HepG2 (cell line): ENCODE data around the gene GUCA2B. TPM values are rescaled to one million over a fixed set of nuclear protein-coding genes. Genes with fewer than 3 reads are reported as not detected.

ENCODE experiments used
- ATAC-seq: fragments of 200-7000 bp; cut with Tn5 transposase; 3 replicates; pipeline ENCODE4 v1.9.1; 2020; ENCODE audit warnings: mild to moderate bottlenecking, moderate library complexity
- BruUV-seq: library from RNA; stranded (reverse); fragments of 400-500 nt; replicated peaks from 2 replicates; lab custom pipeline; 2021; lab: Mats Ljungman, UMichigan
- CTCF ChIA-PET: fragments of 300-600 bp; formaldehyde crosslinking; extraction: SDS; loops from one replicate; lab custom pipeline; 2021; ENCODE audit warnings: low total read pairs, inconsistent platforms, low intra/inter-chr PET ratio; lab: Yijun Ruan, JAX
- POLR2A ChIA-PET: fragments of 350-600 bp; sonication (Branson Sonifier 250); formaldehyde crosslinking; loops from one replicate; lab custom pipeline; 2020; ENCODE audit warnings: antibody characterized with exemption, inconsistent platforms; lab: Yijun Ruan, JAX
- DNase-seq: peaks from one replicate; pipeline ENCODE4 v3.0.0-alpha.2; 2015; ENCODE audit warnings: low spot score
- FAIRE-seq: peaks from 3 replicates; lab custom pipeline; 2011; peaks lifted over from hg19 to GRCh38; lab: Jason Lieb, UNC
- H2AFZ ChIP-seq: one replicate; pipeline ENCODE4 v1.6.1; 2011; ENCODE audit warnings: low read length, inconsistent platforms
- H3K27ac ChIP-seq: fragments of 300-600 bp; 3 replicates; pipeline ENCODE4 v1.8.0; 2011; ENCODE audit warnings: mixed run types, mild to moderate bottlenecking, mixed read lengths, low read length, inconsistent platforms; ENCODE audit not compliant: insufficient read depth; ENCODE audit errors: extremely low read length
- H3K27me3 ChIP-seq, 2 experiments: fragments of 200-600 bp in 1 of 2; 2 replicates in 1 of 2; 3 replicates in 1 of 2; pipeline versions ENCODE4 v1.6.0 to v1.8.0; 2011; ENCODE audit warnings: low read length in 2 of 2, mild to moderate bottlenecking in 2 of 2, moderate library complexity in 2 of 2, inconsistent platforms in 1 of 2; ENCODE audit not compliant: insufficient read depth in 2 of 2, control insufficient read depth in 1 of 2
- H3K36me3 ChIP-seq, 2 experiments: fragments of 200-600 bp in 1 of 2; replicated peaks in 1 of 2; 2 replicates in 1 of 2; 3 replicates in 1 of 2; pipeline versions ENCODE4 v1.5.1 to v1.8.0; 2011; ENCODE audit warnings: low read length in 2 of 2, inconsistent platforms in 1 of 2; ENCODE audit not compliant: insufficient read depth in 2 of 2, control insufficient read depth in 1 of 2
- H3K4me1 ChIP-seq: 2 replicates; pipeline ENCODE4 v1.5.1; 2012; ENCODE audit warnings: low read length, inconsistent platforms; ENCODE audit not compliant: insufficient read depth
- H3K4me2 ChIP-seq: 2 replicates; pipeline ENCODE4 v1.6.0; 2011; ENCODE audit warnings: low read depth, low read length, inconsistent platforms
- H3K4me3 ChIP-seq, 3 experiments: fragments of 200-600 bp in 1 of 3; sonication (generic), shearing (Covaris generic) in 1 of 3; replicated peaks in 1 of 3; 2 replicates each; pipeline ENCODE4 v1.5.1; 2011 to 2016; ENCODE audit warnings: low read length in 3 of 3, inconsistent platforms in 2 of 3, low read depth in 2 of 3, mild to moderate bottlenecking in 2 of 3, control low read depth in 1 of 3, mixed read lengths in 1 of 3; ENCODE audit not compliant: insufficient read depth in 1 of 3
- H3K79me2 ChIP-seq: one replicate; pipeline ENCODE4 v1.6.1; 2011; ENCODE audit warnings: low read length, inconsistent platforms; ENCODE audit not compliant: insufficient read depth
- H3K9ac ChIP-seq: 2 replicates; pipeline ENCODE4 v1.6.0; 2011; ENCODE audit warnings: mild to moderate bottlenecking, low read depth, low read length, inconsistent platforms; ENCODE audit not compliant: insufficient read depth
- H3K9me3 ChIP-seq: 2 replicates; pipeline ENCODE4 v1.5.1; 2012; ENCODE audit warnings: mild to moderate bottlenecking, low read length
- H4K20me1 ChIP-seq: 2 replicates; pipeline ENCODE4 v1.6.0; 2011; ENCODE audit warnings: inconsistent platforms, mild to moderate bottlenecking, low read length, moderate library complexity; ENCODE audit not compliant: insufficient read depth
- DNMT1 ChIP-seq: sonication (generic); formaldehyde crosslinking; IDR thresholded peaks from 2 replicates; pipeline ENCODE4 v1.5.1; 2020; ENCODE audit warnings: mild to moderate bottlenecking, missing genetic modification reagents
- DPF2 ChIP-seq: sonication (generic); formaldehyde crosslinking; IDR thresholded peaks from 2 replicates; pipeline ENCODE4 v1.4.0; 2020; ENCODE audit warnings: mild to moderate bottlenecking, low read depth, missing genetic modification reagents, borderline replicate concordance
- EED ChIP-seq: sonication (generic); formaldehyde crosslinking; IDR thresholded peaks from 2 replicates; pipeline ENCODE4 v1.5.0; 2020; ENCODE audit warnings: mild to moderate bottlenecking, missing genetic modification reagents
- EZH2 ChIP-seq: conservative IDR thresholded peaks from 2 replicates; pipeline ENCODE4 v1.6.1; 2012; ENCODE audit warnings: mild to moderate bottlenecking, low read depth, low read length, moderate library complexity
- FOSL1 ChIP-seq: sonication (generic); formaldehyde crosslinking; IDR thresholded peaks from 2 replicates; pipeline ENCODE4 v1.9.0; 2021; ENCODE audit warnings: missing genetic modification reagents, borderline replicate concordance
- FOXO1 ChIP-seq: sonication (generic); formaldehyde crosslinking; IDR thresholded peaks from 2 replicates; pipeline ENCODE4 v1.4.0; 2020; ENCODE audit warnings: missing genetic modification reagents
- HDAC6 ChIP-seq: fragments of 200-600 bp; sonication (generic); IDR thresholded peaks from 2 replicates; pipeline ENCODE4 v1.7.0; 2017; ENCODE audit warnings: mild to moderate bottlenecking, antibody characterized with exemption, low read length, low read depth
- HNRNPUL1 ChIP-seq: fragments of 200-400 bp; formaldehyde crosslinking; IDR thresholded peaks from 2 replicates; pipeline ENCODE4 v1.6.1; 2017; ENCODE audit warnings: low read depth, mild to moderate bottlenecking, low read length, moderate library complexity
- KDM6A ChIP-seq: IDR thresholded peaks from 2 replicates; pipeline ENCODE4 v1.6.1; 2016; ENCODE audit warnings: low read depth
- MEIS1 ChIP-seq: sonication (generic); formaldehyde crosslinking; IDR thresholded peaks from 2 replicates; pipeline ENCODE4 v1.9.0; 2021; ENCODE audit warnings: mild to moderate bottlenecking, missing genetic modification reagents, moderate library complexity, borderline replicate concordance
- NFRKB ChIP-seq: fragments of 450-650 bp; IDR thresholded peaks from 2 replicates; pipeline ENCODE4 v1.6.1; 2017
- PATZ1 ChIP-seq: sonication (generic); formaldehyde crosslinking; IDR thresholded peaks from 2 replicates; pipeline ENCODE4 v1.4.0; 2020; ENCODE audit warnings: missing genetic modification reagents
- POLR2G ChIP-seq: fragments of 200-400 bp; formaldehyde crosslinking; IDR thresholded peaks from 2 replicates; pipeline ENCODE4 v1.6.1; 2018; ENCODE audit warnings: mild to moderate bottlenecking, low read depth, low read length, moderate library complexity
- SMAD1 ChIP-seq: sonication (generic); formaldehyde crosslinking; IDR thresholded peaks from 2 replicates; pipeline ENCODE4 v1.4.0; 2020; ENCODE audit warnings: missing genetic modification reagents, low read depth, mild to moderate bottlenecking, borderline replicate concordance
- SRY ChIP-seq: sonication (generic); formaldehyde crosslinking; IDR thresholded peaks from 2 replicates; pipeline ENCODE4 v1.8.0; 2022; ENCODE audit warnings: mild to moderate bottlenecking, missing genetic modification reagents
- STAG1 ChIP-seq: sonication (generic); formaldehyde crosslinking; IDR thresholded peaks from 2 replicates; pipeline ENCODE4 v1.4.0; 2020; ENCODE audit warnings: missing genetic modification reagents
- ZNF10 ChIP-seq: sonication (generic); formaldehyde crosslinking; IDR thresholded peaks from 2 replicates; pipeline ENCODE4 v1.4.0; 2020; ENCODE audit warnings: mild to moderate bottlenecking, low read depth, missing genetic modification reagents, borderline replicate concordance
- ZNF326 ChIP-seq: sonication (generic); formaldehyde crosslinking; IDR thresholded peaks from 2 replicates; pipeline ENCODE4 v1.4.0; 2020; ENCODE audit warnings: missing genetic modification reagents, borderline replicate concordance
- ZNF703 ChIP-seq: sonication (generic); formaldehyde crosslinking; IDR thresholded peaks from 2 replicates; pipeline ENCODE4 v1.5.1; 2020; ENCODE audit warnings: missing genetic modification reagents, mild to moderate bottlenecking, moderate library complexity, borderline replicate concordance
- ZNF746 ChIP-seq: sonication (generic); formaldehyde crosslinking; IDR thresholded peaks from 2 replicates; pipeline ENCODE4 v1.8.0; 2022; ENCODE audit warnings: mild to moderate bottlenecking, missing genetic modification reagents
- WGBS: methylation state at CpG from one replicate; pipeline ENCODE4 v1.1.6; 2017; ENCODE audit warnings: low lambda C conversion rate; 5-methylcytosine and 5-hydroxymethylcytosine counted together
- in situ Hi-C: cut with HindIII; loops from 2 replicates; pipeline ENCODE4 v1.10.0; 2017; ENCODE audit warnings: low pct_unique_long_range_greater_than_20kb; ENCODE audit not compliant: extremely low pct_ligation_motif_present
- intact Hi-C: fragments of 100-400 bp; cut with micrococcal nuclease; formaldehyde crosslinking; loops from one replicate; pipeline ENCODE4 v1.10.0; 2022; ENCODE audit not compliant: unreplicated experiment
- polyA plus RNA-seq, 8 experiments: library from polyadenylated mRNA; depleted of rRNA in 3 of 8; stranded (reverse) in 7 of 8; unstranded in 1 of 8; fragments of >200 nt; fragmentation: Illumina TruSeq in 4 of 8; extraction: Trizol in 4 of 8; gene quantifications; 2 replicates each; pipeline versions ENCODE4 v1.2.1 to v1.2.3, GENCODE V29; 2011 to 2016; ENCODE audit warnings: low read depth in 4 of 8, missing spikeins in 1 of 8, mixed read lengths in 1 of 8; ENCODE audit not compliant: insufficient read depth in 1 of 8
- total RNA-seq, 5 experiments: library from RNA; depleted of rRNA; stranded (reverse); fragments of >200 nt; fragmentation: Illumina TruSeq; extraction: Trizol; gene quantifications; 2 replicates each; pipeline ENCODE4 v1.2.3, GENCODE V29; 2016; ENCODE audit warnings: low read depth in 1 of 5

GUCA2B gene
- total and polyA plus RNA-seq, 2 of the 13 experiments (the other 11 are each of a cell fraction or from before 2014, with no cell fraction given): not detected

GRCh38 chr1:42128964-42129363 lies 24.2 kb upstream of the GUCA2B start:
- Histone ChIP-seq H3K27me3 (peaks cover 2 to 18% of the 10 kb centered on the region in 2 experiments; a peak in 4 of 5 replicates), H3K4me3 (no peak overlapping the region), H3K36me3 (no peaks in the 10 kb centered on the region), H3K79me2 (no peaks in the 10 kb centered on the region), H3K9ac (no peak overlapping the region), H2AFZ (no peak overlapping the region), H3K4me2 (no peak overlapping the region), H3K4me1 (no peaks in the 10 kb centered on the region), H3K9me3 (no peaks in the 10 kb centered on the region), H3K27ac (no peak overlapping the region), H4K20me1 (no peaks in the 10 kb centered on the region)
- in situ Hi-C loops: no loop called here
- POLR2A ChIA-PET: no interaction called here
- intact Hi-C loops: no loop called here
- WGBS: 2% methylated on average over 2 of the region's 3 CpGs
- TF ChIP-seq HNRNPUL1 (no peak), HDAC6 (no peak), SMAD1 (CRISPR knock-in tag) (no peak), NFRKB (no peak), SRY (CRISPR knock-in tag) (no peak), ZNF326 (CRISPR knock-in tag) (no peak), DPF2 (CRISPR knock-in tag) (no peak), DNMT1 (CRISPR knock-in tag) (no peak), EZH2 (no peak), EED (no peak), KDM6A (CRISPR knock-in tag) (no peak), MEIS1 (CRISPR knock-in tag) (no peak), FOSL1 (CRISPR knock-in tag) (no peak), FOXO1 (CRISPR knock-in tag) (no peak), ZNF746 (no peak), PATZ1 (CRISPR knock-in tag) (no peak), ZNF703 (CRISPR knock-in tag) (no peak), POLR2G (no peak), STAG1 (CRISPR knock-in tag) (no peak), ZNF10 (CRISPR knock-in tag) (no peak)
- ATAC-seq (no peak), DNase-seq (no peak), FAIRE-seq (no peak)
- no TSS peak for BruUV-seq
- CTCF ChIA-PET: no interaction called here
